ENCODE measurements around the gene OR6Y1. TPM values are rescaled to one million over a fixed set of nuclear protein-coding genes. Genes with fewer than 3 reads are reported as not detected.

The OR6Y1 gene
- total and polyA plus RNA-seq, 2 donors (not counting 3 experiments of a cell fraction or from before 2014, with no cell fraction given): not detected

- dilution Hi-C loops (cut with MboI; ENCODE audit: extremely low pct_ligation_motif_present, low sequenced_read_pairs): no loop called here
- Histone ChIP-seq H2AFZ (ENCODE audit: low read depth, low read length) (no peak overlapping the region), H3K4me1 (ENCODE audit: control insufficient read depth, extremely low read depth, insufficient read depth, low read length) (no peaks in the 10 kb centered on the region), H3K4me2 (ENCODE audit: insufficient read depth, low read length) (no peak overlapping the region), H3K79me2 (ENCODE audit: control insufficient read depth, insufficient read depth, low read length) (no peaks in the 10 kb centered on the region), H3K9me1 (replicated peaks; ENCODE audit: control insufficient read depth, extremely low read depth, insufficient read depth, low read length) (no peaks in the 10 kb centered on the region), H3K27me3 (ENCODE audit: control insufficient read depth in 2 of 2, insufficient read depth in 2 of 2, low read length in 2 of 2) (no peaks in the 10 kb centered on the region), H3K36me3 (ENCODE audit: control insufficient read depth in 2 of 2, extremely low read depth in 1 of 2, insufficient read depth in 2 of 2, low read length in 2 of 2) (no peaks in the 10 kb centered on the region), H3K9me3 (replicated peaks; ENCODE audit: control insufficient read depth, insufficient read depth, low read length) (no peaks in the 10 kb centered on the region), H3K27ac (ENCODE audit: insufficient read depth, low read depth, low read length) (no peak overlapping the region), H4K20me1 (replicated peaks; ENCODE audit: control insufficient read depth, extremely low read depth, insufficient read depth, low read length) (no peaks in the 10 kb centered on the region), H3K4me3 (replicated peaks in 1 of 3; ENCODE audit: insufficient read depth in 1 of 3, low read depth in 1 of 3, low read length in 3 of 3) (no peak overlapping the region), H3K9ac (replicated peaks; ENCODE audit: extremely low read depth, insufficient read depth, low read length) (no peak overlapping the region)
- CTCF ChIA-PET: no interaction called here
- DNase-seq (ENCODE audit: low read depth, low spot score): no peak
- FAIRE-seq: no peak
- no peak for TF ChIP-seq JUN (IDR thresholded peaks at IDR 0.05; ENCODE audit: borderline replicate concordance, insufficient read depth, insufficient read length, low read depth)
- TF ChIP-seq POLR2A (IDR thresholded peaks at IDR 0.05; ENCODE audit: low read depth, low read length): no peak
- TF ChIP-seq FOS (IDR thresholded peaks at IDR 0.05; ENCODE audit: borderline replicate concordance, insufficient read depth, low read length): no peak
- TF ChIP-seq EZH2 (IDR thresholded peaks at IDR 0.05; ENCODE audit: borderline replicate concordance, low read depth, low read length, severe bottlenecking): no peak
- no peak for TF ChIP-seq POLR2AphosphoS5 (IDR thresholded peaks at IDR 0.05; ENCODE audit: insufficient read depth, low read depth, low read length)
- TF ChIP-seq GATA2 (IDR thresholded peaks at IDR 0.05; ENCODE audit: insufficient read depth, insufficient read length, low read depth, low read length): no peak
- no peak for TF ChIP-seq CTCF (IDR thresholded peaks at IDR 0.05; ENCODE audit: extremely low read depth in 1 of 2, insufficient read depth in 1 of 2, low read depth in 1 of 2, low read length in 2 of 2)
- TF ChIP-seq, protein P1, sequence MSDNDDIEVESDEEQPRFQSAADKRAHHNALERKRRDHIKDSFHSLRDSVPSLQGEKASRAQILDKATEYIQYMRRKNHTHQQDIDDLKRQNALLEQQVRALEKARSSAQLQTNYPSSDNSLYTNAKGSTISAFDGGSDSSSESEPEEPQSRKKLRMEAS (IDR thresholded peaks at IDR 0.05; ENCODE audit: insufficient read depth, insufficient read length): no peak
- no peak for TF ChIP-seq MYC (IDR thresholded peaks at IDR 0.05; ENCODE audit: low read depth, low read length)
- intact Hi-C loops (cut with micrococcal nuclease): no loop called here
- POLR2A ChIA-PET: no interaction called here
- BruUV-seq (replicated peaks): no TSS peak
Observed at GRCh38 chr1:158559696-158560095, 5.5 kb upstream of the OR6Y1 start.
